Central memory CD8-positive, alpha-beta T cell (primary cell): Measurements from ENCODE around the gene CXCL10.
"Not testable (repeated sequence)": the region's sequence is repeated elsewhere in the genome, so short reads cannot be mapped to it uniquely, and the experiment has no call there.

Experiments
- ATAC-seq: fragments of 150-1000 bp; cut with Tn5 transposase; replicated peaks from 2 replicates; pipeline ENCODE4 v1.10.0; 2022; ENCODE audit warnings: mild to moderate bottlenecking, moderate FRiP score, moderate number of reproducible peaks; ENCODE audit not compliant: poor library complexity, severe bottlenecking; ENCODE audit errors: extremely low read depth
- DNase-seq, 2 donors: peaks; one replicate each; pipeline ENCODE4 v3.0.0; 2021; ENCODE audit warnings: low spot score in 2 of 2
- H3K27ac Mint-ChIP-seq: one replicate; pipeline ENCODE4 v1.8.0; 2022; ENCODE audit warnings: low read depth, mild to moderate bottlenecking, moderate library complexity, mixed read lengths
- H3K27me3 Mint-ChIP-seq: one replicate; pipeline ENCODE4 v1.8.0; 2022; ENCODE audit warnings: mixed read lengths
- H3K36me3 Mint-ChIP-seq: one replicate; pipeline ENCODE4 v1.8.0; 2022; ENCODE audit warnings: mild to moderate bottlenecking, moderate library complexity, mixed read lengths; ENCODE audit not compliant: insufficient read depth
- H3K4me1 Mint-ChIP-seq: one replicate; pipeline ENCODE4 v1.8.0; 2022; ENCODE audit warnings: mixed read lengths
- H3K4me3 Mint-ChIP-seq: one replicate; pipeline ENCODE4 v1.8.0; 2022; ENCODE audit warnings: mild to moderate bottlenecking, moderate library complexity, mixed read lengths
- H3K9me3 Mint-ChIP-seq: one replicate; pipeline ENCODE4 v1.8.0; 2022; ENCODE audit warnings: mixed read lengths

Gene CXCL10

DNA sequence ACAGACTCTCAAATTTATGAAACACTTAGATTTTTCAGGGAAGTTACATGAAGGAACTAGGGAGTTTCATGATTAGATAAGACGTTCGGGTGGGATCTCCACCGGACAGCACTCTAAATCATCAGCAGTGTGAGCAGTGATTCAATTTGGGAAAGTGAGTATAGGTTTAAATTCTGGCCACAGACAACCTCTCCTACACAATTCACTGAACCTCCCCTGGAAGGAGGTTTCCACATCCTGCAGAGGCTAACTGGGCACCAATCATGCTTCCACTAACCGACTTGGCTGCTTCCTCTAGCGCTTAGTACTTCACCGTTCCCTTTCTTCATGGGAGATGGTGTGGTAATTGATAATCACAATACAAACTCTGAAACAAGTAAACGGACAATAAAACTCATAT, 21.6 kb downstream of the CXCL10 start:
- ATAC-seq (no peak), DNase-seq (no peak)
- Mint-ChIP-seq H3K36me3 (no peaks in the 10 kb centered on the region), H3K27ac (no peak overlapping the region), H3K4me1 (no peaks in the 10 kb centered on the region), H3K4me3 (no peak overlapping the region), H3K9me3 (no peaks in the 10 kb centered on the region), H3K27me3 (peaks cover 13% of the 10 kb centered on the region)

DNA sequence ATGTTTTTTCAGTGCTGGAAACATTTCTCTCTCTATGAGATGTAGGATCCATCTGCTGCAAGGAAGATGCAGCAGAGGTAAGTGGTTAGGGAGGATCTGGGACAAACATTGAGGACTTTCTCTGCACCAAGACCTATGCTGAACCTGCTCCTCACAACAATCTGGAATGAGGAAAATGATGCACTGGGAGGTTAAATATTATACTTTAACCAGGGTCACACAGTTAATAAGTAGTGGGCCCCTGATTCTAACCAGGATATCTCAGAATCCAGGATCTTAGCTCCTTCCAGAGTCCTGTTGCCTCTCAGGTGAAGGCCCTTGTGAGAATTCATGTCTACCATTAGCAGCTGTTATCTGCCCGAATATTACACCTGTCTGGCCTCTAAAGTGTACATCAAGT, 23.0 kb downstream of the CXCL10 start:
- DNase-seq (no peak), ATAC-seq (no peak)
- no peak overlapping the region for H3K27ac Mint-ChIP-seq
- no peaks in the 10 kb centered on the region for H3K4me1 Mint-ChIP-seq
- peaks cover 13% of the 10 kb centered on the region for H3K27me3 Mint-ChIP-seq
- no peaks in the 10 kb centered on the region for H3K9me3 Mint-ChIP-seq
- no peaks in the 10 kb centered on the region for H3K36me3 Mint-ChIP-seq
- no peak overlapping the region for H3K4me3 Mint-ChIP-seq

DNA sequence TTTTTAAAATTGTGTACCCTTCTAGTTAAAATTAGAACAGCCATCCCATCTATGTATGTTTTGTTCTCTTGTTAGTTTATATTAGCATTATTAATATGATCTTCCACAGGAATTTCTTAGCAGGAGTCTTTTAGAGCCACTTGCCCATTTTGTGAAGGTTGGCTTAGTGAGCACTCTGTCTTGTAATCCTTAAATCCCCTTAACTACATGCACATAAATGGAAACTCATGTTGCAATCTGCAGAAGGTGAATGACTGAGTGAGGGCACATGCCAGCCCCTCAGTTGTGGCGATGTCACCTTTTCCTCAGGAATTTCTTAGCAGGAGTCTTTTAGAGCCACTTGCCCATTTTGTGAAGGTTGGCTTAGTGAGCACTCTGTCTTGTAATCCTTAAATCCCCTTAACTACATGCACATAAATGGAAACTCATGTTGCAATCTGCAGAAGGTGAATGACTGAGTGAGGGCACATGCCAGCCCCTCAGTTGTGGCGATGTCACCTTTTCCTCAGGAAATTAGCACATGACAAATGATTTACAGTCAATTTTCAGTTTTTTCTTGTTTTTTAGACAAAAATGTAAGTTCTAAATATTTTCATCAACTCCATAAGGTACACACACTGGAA, 24.7 kb downstream of the CXCL10 start:
- not testable (repeated sequence) for H3K9me3 Mint-ChIP-seq, H3K27me3 Mint-ChIP-seq, H3K4me3 Mint-ChIP-seq, ATAC-seq, H3K36me3 Mint-ChIP-seq, H3K4me1 Mint-ChIP-seq, H3K27ac Mint-ChIP-seq, DNase-seq

DNA sequence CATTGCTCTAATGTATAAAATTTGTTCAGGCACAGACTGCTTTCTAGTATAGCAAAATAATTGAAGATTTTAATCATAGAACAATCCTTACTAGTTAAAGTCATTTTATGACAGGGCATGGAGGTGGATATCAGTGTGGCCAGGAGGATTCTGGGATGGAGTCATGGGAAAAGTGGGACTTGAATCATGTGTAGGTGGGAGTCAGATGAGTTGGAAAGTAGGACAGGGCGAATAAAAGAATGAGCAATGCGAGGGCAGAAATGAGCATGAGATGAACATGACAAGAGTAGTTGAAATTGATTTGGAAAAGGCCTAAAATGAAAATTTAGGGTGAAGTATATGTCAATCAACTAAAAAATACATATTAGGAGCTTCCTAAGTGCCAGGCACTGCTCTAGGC, 25.4 kb downstream of the CXCL10 start:
- ATAC-seq, result no peak
- H3K36me3 Mint-ChIP-seq, result no peaks in the 10 kb centered on the region
- no peak overlapping the region for H3K27ac Mint-ChIP-seq
- no peaks in the 10 kb centered on the region for H3K9me3 Mint-ChIP-seq
- H3K4me3 Mint-ChIP-seq, result no peak overlapping the region
- no peaks in the 10 kb centered on the region for H3K4me1 Mint-ChIP-seq
- no peak for DNase-seq
- no peaks in the 10 kb centered on the region for H3K27me3 Mint-ChIP-seq

DNA sequence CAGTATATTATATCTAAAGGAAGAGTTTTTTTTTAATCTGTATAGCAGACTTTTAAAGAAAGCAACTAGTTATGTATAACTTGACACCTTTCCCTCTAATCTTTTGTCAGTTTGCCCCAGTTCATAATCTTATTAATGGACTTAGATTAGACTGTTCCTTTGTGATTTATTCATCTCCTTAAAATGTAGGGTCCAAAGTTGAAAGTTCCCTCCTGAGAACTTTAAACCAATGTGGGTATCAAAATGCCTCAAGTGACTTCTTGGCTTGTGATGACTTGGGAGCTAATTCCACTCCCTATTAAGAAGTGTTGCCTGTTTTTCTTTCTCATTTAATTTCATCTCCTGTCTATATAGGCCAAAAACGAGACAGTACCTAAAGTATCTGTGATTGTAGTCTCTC, 26.2 kb downstream of the CXCL10 start:
- Mint-ChIP-seq H3K36me3 (no peaks in the 10 kb centered on the region), H3K27me3 (no peaks in the 10 kb centered on the region), H3K4me1 (no peaks in the 10 kb centered on the region), H3K27ac (no peak overlapping the region), H3K4me3 (no peak overlapping the region), H3K9me3 (no peaks in the 10 kb centered on the region)
- DNase-seq (no peak), ATAC-seq (no peak)

DNA sequence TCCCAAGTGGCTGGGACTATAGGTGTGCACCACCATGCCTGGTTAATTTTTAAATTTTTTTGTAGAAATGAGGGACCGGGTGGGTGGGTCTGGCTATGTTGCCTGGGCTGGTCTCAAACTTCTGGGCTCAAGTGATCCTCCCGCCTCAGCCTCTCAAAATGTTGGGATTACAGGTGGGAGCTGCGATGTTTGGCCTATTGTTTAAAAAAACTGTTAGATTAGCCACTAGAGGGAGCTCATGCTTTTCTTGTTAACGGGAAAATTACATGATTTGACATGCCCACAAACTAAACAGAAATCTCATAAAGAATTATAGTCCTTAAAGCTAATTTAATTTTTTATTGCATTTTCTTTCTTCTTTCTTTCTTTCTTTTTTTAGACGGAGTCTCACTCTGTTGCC, 27.6 kb downstream of the CXCL10 start:
- no peak overlapping the region for H3K4me3 Mint-ChIP-seq
- no peaks in the 10 kb centered on the region for H3K9me3 Mint-ChIP-seq
- no peaks in the 10 kb centered on the region for H3K4me1 Mint-ChIP-seq
- H3K36me3 Mint-ChIP-seq, result peaks cover 1% of the 10 kb centered on the region
- no peak overlapping the region for H3K27ac Mint-ChIP-seq
- H3K27me3 Mint-ChIP-seq, result no peaks in the 10 kb centered on the region
- DNase-seq, result no peak
- ATAC-seq, result no peak

DNA sequence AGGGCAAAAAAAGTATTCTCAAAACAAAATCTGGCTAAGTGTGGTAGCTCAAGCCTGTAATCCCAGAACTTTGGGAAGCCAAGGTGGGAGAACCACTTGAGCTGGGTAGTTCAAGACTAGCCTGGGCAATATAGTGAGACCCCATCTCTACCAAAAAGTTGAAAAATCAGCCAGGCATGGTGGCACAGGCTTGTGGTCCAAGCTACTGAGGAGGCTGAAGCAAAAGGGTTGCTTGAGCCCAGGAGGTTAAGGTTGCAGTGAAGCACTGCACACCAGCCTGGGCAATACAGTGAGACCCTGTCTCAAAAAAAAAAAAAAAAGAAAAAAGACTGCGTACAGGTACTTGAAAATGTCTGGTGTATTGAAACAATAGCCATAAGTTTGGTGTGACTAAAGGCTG, 30.8 kb downstream of the CXCL10 start:
- DNase-seq (no peak), ATAC-seq (no peak)
- H3K36me3 Mint-ChIP-seq, result peaks cover 4% of the 10 kb centered on the region
- no peak overlapping the region for H3K27ac Mint-ChIP-seq
- H3K27me3 Mint-ChIP-seq, result no peaks in the 10 kb centered on the region
- H3K4me1 Mint-ChIP-seq, result peaks cover 22% of the 10 kb centered on the region
- H3K9me3 Mint-ChIP-seq, result no peaks in the 10 kb centered on the region
- no peak overlapping the region for H3K4me3 Mint-ChIP-seq

DNA sequence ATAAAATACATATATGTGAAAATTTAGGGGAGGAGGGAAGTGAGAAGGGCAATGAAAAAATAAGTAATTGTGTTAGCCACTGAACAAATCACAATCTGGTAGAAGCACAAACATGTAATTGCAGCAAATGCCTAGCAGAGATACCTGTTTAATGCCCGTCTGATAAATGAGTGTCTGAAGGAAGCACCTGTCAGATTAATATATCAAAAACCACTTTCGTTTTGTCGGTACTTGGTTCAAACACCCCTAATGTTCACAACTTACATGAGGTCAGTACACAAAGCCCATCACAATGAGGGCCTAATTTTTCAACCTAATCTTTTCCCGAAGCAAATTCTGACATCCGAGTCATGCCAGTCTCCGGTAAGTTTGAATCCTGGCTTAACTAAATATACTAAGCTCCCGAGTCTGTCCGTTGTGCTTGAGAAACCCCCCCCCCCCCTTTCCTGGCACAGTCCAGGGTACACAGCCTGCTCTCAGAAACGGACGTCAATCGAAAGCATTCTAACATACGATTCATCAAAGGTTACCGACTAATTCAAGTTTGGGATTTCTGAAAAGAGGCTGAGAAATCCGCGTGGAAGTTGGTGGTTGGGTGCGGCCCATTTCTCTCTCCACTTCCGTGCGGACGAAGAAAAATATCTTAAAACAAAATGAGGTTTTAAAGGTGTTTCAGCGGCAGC, 33.3 kb downstream of the CXCL10 start:
- Mint-ChIP-seq H3K27ac (peak overlapping the region; percentile 70), H3K36me3 (peaks cover 4% of the 10 kb centered on the region), H3K9me3 (no peaks in the 10 kb centered on the region), H3K27me3 (no peaks in the 10 kb centered on the region), H3K4me3 (peak overlapping the region; percentile 85), H3K4me1 (peaks cover 28% of the 10 kb centered on the region)
- DNase-seq (no peak), ATAC-seq (peak; percentile 22)

DNA sequence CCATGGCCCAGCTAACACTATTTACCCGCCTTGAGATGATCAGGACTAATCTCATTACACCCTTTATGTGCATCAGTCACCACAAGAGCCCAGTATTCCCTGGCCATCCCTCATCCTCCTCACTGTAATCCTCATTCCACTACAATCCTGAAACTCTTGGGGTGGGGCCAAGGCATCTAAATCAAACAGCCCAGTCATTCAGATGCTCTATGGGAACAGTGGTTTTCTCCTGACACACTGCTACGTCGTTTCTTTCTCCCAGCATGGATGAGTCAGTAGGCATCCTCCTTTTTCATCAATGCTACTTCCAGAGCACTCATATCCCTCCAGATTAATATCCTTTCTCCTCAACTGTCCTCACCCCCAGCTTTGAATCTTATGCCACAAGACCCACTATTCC, 38.2 kb downstream of the CXCL10 start:
- Mint-ChIP-seq H3K4me1 (peaks cover 33% of the 10 kb centered on the region), H3K36me3 (peaks cover 9% of the 10 kb centered on the region), H3K9me3 (no peaks in the 10 kb centered on the region), H3K27me3 (no peaks in the 10 kb centered on the region), H3K4me3 (no peak overlapping the region), H3K27ac (no peak overlapping the region)
- DNase-seq (no peak), ATAC-seq (no peak)

DNA sequence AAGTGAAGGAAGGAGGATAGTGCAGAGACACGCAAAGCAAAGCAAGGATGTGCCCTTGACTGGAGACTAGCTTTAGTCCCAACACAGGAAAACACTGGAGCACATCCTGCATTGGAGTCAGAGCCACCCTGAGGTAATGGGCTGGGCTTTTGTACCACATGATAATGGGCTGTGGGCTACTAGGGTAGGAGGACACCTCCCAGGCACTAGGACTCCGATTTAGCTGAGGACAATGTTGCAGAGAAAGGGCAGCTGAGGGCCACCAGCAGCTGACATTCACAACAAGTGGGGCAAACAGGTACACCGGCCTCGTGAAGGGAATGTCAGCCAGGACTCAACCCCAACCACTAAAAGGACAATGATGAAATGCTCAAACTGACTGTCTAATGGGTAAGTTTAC, 42.7 kb downstream of the CXCL10 start:
- H3K4me1 Mint-ChIP-seq, result peaks cover 6% of the 10 kb centered on the region
- no peaks in the 10 kb centered on the region for H3K27me3 Mint-ChIP-seq
- peaks cover 32% of the 10 kb centered on the region for H3K36me3 Mint-ChIP-seq
- DNase-seq, result no peak
- no peaks in the 10 kb centered on the region for H3K9me3 Mint-ChIP-seq
- no peak for ATAC-seq
- no peak overlapping the region for H3K4me3 Mint-ChIP-seq
- no peak overlapping the region for H3K27ac Mint-ChIP-seq

DNA sequence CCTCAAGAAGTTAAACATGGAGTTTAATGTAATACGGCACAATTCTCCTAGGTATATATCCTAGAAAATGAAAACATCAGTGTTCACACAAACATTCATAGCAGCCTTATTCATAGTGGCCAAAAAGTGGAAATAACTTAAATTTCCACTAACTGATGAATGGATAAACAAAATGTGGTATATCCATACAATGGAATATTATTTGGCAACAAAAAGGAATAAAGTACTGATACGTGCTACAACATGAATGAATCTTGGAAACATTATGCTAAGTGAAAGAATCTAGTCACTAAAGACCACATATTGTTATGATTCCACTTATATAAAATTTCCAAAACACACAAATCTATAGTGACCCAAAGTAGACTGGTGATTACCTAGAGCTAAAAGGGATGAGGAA, 47.1 kb downstream of the CXCL10 start:
- no peak overlapping the region for H3K27ac Mint-ChIP-seq
- H3K4me3 Mint-ChIP-seq, result no peak overlapping the region
- no peak for DNase-seq
- peaks cover 64% of the 10 kb centered on the region for H3K36me3 Mint-ChIP-seq
- peaks cover 6% of the 10 kb centered on the region for H3K4me1 Mint-ChIP-seq
- no peak for ATAC-seq
- no peaks in the 10 kb centered on the region for H3K27me3 Mint-ChIP-seq
- no peaks in the 10 kb centered on the region for H3K9me3 Mint-ChIP-seq

DNA sequence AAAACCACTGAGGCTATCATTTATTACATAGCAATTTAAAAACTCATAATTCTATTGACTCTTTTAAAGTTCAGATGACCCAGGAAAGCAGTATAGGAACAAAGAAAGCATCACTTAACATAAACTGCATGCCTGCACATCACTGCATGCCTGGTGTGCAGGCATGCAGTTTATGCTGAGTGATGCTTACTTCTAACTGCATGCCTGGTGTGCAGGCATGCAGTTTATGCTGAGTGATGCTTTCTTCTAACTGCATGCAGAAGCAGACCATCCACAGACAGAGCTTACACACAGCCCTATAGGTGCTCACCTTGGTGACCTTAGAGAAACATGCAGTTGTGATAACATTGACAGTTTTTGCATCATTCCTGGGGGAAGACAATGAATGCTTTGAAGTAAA, 49.5 kb downstream of the CXCL10 start:
- no peak overlapping the region for H3K27ac Mint-ChIP-seq
- H3K4me1 Mint-ChIP-seq, result peaks cover 5% of the 10 kb centered on the region
- no peaks in the 10 kb centered on the region for H3K9me3 Mint-ChIP-seq
- no peak for ATAC-seq
- H3K36me3 Mint-ChIP-seq, result peaks cover 80% of the 10 kb centered on the region
- no peak for DNase-seq
- H3K27me3 Mint-ChIP-seq, result no peaks in the 10 kb centered on the region
- no peak overlapping the region for H3K4me3 Mint-ChIP-seq
